Measurements from ENCODE around the gene DEPDC1B.
"Not testable (repeated sequence)": the region's sequence is repeated elsewhere in the genome, so short reads cannot be mapped to it uniquely, and the experiment has no call there.

The DEPDC1B gene

DNA sequence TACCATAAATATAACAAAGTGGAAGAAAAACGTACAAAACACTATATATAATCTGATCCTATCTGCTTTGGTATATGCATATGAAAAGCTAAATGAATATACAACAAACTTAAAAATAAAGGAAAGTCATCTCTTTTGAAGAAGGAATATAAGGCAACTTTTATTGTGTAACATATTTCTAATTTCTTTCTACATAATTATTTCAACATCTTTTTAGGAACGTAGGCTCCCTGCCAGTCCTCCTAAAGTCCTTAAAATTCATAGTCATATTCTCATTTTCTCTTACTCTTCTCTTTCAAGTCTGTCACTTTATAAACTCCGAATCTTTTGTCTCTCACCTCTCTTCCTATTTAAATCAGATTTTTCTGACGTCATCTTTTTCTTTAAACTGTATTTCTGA, 9.6 kb downstream of the DEPDC1B start:
- no peak for DNase-seq

DNA sequence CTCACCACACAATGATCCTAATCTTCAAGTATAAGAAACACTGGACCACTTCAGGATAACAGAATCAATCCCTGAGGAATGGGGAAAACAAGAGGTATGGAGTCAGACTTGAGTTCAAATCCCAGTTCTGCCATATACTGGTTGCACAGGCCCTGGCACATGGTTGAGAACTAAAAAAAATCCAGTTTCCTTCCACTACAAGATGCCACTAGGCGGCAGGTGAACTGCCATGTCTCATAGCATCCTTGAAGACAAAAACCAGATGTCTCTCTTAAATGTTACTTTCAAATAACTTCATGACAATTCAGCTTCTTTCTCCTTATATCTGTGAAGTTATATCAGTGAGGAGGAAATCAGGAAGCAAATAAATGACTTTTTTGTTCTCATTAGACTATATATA, 11.0 kb downstream of the DEPDC1B start:
- no peak for DNase-seq

DNA sequence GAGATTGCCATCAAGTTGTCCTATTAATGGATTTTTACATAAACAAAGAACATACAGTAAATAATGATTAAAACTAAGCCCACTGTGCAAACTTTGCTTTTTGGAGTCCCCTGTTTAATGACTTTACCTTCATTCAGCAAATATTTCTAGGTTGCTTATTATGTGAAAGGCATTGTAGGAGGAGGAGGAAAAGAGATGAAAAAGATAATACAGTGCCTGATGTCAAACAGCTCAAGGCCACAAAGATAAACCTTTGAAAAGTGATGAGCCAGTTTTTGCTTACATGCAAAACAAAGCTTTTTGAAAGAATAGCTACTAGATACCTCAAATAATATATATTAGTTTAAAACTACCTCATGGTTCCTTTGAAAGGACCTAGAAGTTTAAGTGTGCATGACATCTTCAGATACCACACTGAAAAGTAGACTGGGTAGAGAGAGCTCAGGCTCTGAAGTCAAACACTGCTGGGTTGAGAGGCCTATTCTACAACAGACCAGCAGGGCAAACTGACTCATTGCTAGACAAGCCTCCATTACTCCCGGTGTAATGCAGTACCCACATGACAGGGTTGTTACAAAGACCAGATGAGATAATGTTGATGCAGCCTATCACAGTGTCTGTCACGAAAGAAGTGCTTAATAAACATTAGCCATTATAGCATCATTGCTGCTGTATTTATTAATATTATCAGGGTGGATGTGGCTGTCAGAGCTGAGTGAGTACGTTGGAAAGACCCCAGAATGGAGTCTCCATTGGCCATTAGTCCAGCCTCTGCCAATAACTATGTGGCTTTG, 11.8 kb downstream of the DEPDC1B start:
- DNase-seq, result no peak

DNA sequence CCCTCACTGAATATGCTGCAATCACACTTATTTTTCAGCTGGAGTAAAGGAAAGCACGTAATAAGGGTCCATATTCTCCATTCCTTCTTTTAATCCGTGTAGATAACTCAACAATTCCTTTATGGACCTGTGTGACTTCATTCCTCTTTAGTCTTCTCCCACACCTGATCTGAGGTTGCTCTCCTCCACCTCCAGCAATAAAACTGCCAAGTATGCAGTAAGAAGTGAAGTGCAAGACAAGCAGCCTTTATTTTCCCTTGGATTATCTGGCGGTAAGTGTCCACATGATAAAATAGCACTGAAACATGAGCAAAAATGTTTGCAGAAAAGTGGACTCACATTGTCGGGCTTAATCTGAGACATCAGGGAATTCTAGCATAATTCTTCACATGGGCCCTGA, 13.8 kb downstream of the DEPDC1B start:
- DNase-seq, result no peak

DNA sequence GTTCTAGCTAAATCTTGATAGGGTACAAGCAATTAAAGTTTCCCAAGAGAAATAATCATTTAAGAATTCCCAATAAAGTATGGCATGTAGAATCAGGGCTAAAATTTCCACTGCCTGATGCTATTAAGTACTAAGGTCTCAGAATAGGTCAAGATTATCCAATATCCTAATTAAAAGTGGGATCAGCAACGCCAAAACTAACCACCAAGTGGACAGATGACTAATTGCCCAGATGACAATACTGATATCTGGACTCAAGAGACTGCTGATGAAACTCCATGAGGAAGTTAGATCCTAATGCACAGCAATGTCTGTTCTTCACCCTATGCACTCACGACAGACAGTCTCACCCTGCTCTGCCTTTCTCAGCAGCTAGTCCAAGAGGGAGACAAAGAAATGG, 14.3 kb downstream of the DEPDC1B start:
- DNase-seq, result no peak

DNA sequence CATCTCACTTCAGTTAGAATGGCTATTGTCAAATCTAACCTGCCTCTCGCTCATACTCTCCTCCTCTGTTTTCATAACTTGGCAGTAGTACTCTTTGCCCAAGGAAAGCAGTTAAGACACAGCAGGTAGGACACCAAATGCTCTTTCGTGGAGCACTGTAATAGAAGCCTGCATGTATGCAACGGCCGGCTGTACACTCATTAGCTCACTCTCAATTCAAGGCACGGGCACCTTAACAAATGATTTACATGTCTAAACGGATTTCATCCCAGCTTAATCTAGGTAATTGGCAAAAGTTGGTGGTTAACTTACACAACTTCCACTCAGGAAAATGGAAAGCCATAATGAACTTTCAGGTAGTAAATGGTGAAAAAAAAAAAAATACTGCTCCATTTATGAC, 14.9 kb downstream of the DEPDC1B start:
- no peak for DNase-seq

DNA sequence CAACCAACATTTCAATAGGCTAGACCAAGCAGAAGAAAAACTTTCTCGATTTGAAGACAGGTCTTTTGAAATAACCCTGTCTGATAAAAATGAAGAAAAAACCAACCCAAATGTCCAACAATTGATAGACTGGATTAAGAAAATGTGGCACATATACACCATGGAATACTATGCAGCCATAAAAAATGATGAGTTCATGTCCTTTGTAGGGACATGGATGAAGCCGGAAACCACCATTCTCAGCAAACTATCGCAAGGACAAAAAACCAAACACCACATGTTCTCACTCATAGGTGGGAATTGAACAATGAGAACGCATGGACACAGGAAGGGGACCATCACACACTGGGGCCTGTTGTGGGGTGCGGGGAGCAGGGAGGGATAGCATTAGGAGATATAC, 18.0 kb downstream of the DEPDC1B start:
- not testable (repeated sequence) for DNase-seq

DNA sequence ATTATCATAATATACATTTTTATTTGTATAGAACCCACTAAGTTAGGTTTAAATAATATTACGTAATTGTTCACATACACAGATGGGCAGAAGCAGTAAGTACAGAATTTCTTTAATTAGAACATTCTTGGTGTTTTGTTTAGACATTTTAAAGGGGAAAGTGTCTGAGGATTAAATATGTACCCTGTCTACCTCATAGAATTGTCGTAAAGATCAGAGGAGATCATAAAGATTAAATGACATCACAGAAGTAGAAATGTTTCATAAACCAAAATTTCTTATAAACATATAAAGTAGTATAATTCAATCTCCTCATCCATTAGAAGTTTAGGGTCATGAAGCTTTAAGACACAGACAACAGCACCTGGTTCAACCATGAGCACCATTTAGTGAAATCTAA, 20.1 kb downstream of the DEPDC1B start:
- DNase-seq, result no peak

DNA sequence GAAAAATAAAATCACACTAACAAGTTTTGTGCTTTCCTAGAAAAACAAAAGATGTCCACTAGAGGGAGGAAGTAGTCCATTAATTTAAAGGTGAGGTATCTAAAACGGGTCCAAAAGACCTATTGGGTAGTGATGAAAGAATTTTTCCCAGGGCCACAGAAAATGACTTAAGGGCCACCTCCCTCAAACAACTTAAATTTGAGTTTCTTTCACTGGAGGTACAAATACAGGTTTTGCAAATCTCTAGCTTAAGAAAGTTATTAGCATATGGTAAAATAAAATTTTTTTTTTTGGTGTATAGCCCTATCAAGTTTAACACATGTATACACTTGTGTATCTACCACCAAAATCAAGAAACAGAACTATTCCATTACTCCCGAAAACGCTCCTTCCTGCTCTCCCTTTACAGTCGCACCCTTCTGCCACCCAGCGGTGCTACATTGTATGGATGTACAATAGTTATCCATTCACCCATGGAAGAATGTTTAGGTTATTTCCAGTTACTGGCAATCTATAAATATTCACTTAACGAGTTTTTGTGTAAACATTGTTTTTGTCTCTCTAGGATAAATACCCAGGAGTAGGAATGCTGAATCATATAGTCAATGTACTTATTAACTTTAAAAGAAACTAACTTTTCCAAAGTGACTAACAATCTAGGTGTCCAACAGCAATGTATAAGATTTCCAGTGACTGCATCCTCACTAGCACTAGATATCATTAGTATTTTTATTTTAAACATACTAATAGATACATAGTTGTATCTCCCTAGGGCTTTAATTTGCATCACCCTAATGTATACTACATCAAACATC, 21.9 kb downstream of the DEPDC1B start:
- no peak for DNase-seq

DNA sequence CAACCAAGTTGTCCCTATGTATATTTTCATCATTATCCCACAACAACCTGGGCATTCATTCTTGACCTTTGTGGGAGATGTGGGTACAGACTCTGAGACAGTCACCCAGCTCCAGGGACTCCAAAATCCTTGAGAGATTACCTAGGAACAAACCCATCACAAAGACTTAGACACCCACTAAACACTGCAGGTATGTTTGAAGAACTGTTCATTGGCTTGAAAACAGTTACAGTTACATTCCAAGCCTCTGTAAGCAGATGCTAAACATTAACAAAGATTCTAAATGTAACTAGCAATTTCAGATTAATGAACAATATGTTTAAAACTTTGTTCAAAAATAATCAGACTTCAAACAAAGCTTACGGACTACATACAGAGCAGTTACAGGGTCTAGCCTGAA, 24.7 kb downstream of the DEPDC1B start:
- DNase-seq, result no peak

DNA sequence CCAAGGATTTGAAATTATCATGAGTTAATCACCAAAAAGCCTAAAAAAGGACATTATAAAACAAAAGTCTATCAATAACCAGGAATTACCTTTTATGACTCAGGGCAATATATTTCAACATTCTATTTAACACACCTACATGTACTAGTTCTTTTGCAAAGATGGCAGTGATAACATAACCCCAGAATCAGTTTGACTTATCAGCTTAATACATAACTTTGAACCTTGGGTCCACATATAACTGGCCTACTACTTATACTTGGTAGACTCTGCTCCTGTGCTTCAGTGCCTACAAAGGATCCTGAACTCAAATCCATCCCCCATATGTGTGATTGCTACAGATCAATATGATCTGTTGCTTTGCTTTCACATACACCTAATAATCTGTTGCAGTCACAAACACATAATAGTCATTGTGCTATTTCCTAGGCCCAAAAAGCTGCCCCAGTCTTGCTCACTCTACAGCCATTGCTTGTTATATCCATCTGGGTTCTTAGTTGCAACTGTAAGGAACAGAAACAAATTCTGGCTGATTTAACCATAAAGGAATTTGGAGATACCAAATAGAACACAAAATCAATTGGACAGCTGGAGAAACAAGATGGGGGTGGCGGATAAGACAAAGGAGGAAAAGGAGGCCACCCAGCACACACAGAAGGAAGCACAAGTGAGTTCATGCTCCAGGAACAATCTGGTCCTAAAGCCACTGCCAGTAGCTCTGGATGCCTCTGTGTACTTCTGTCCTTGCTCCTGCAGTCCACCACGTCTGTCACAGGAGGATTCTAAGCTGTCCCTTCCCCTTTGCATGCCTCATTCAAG, 25.5 kb downstream of the DEPDC1B start:
- no peak for DNase-seq

DNA sequence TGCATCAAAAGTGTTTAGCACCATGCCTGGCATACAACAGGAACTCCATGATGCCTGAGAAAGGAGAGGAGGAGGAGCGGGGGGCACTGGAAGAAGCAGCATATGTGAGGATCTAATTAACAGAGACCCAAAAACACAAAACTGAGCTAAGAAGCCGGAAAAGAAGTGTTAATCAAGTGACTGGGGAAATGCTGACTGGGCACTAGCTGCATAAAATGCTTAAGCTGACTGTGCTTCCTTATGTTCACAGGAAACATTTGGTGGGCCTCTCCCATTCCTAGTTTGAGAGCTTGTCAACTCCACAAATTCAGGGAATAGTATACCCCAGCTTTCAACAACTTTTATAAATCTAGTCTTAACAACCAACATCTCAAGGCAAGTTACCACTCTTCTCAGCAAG, 26.6 kb downstream of the DEPDC1B start:
- no peak for DNase-seq

DNA sequence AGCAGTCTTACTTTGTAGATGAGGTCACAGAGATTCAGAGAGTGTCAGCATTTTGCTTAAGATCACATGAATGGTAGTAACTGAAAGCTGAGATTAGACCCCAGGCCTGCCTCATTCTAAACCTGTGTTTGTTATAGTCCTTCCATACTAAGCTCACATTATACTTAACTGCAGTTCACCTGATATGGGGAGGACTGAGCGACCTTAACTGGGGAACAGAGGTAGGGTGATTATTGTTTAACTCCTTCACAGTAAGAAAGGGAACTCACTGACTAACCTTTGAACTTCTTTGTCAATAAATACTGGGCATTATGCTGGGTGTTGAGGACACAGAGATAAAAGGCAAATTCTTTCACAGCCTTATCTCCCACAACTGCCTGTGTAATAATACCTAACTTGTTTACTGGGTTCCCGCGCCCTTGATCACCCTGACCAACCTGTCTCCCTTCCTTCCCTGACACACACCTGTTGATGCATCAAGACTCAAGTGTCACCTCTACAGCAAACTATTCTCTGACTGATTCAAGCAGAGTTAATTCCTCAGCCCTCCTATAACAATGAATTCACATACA, 27.2 kb downstream of the DEPDC1B start:
- no peak for DNase-seq

DNA sequence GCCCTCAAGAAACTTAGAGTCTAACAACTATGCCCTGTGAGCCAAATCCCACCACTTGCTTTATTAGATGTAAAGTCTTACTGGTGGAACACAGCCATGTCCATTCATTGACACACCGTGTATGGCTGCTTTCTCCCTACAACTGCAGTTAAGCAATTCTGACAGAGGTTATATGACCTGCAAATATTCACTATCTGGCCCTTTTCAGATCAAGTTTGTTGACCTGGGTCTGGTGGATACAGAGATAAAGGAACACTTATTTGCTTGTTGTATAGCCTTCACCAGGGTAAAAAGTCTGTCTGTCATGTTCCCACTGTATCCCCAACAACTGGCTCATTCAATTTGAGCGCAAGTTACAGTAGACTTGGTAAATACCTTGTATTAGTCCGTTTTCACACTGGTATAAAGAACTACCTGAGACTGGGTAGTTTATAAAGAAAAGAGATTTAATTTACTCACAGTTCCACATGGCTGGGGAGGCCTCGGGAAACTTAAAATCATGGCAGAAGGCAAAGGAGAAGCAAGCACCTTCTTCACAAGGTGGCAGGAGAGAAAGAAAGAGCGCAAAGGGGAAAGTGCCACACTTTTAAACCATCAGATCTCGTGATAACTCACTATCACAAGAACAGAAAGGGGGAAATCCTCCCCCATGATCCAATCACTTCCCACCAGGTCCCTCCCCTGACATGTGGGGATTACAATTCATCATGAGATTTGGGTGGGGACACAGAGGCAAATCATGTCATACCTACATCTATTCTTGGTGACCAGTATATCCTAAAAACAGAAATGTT, 27.9 kb downstream of the DEPDC1B start:
- no peak for DNase-seq

DNA sequence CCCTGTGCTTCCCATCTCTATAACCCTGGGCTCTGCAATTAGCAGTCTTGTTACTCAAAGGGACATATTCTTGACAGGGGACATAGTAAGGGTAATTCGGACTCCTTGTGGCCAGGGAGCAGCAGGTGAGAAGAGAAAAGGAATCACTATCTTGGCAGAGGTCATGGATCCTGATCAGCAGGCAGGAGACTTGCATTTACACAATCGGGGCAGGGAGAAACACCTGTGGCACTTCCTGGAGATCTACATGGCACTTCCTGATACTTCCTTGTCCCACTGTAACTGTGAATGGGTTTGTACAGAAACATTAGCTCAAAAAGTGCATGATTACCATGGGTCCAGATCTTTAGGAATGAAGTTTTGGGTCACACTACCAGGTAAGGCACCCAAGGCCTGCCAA, 29.2 kb downstream of the DEPDC1B start:
- no peak for DNase-seq

DNA sequence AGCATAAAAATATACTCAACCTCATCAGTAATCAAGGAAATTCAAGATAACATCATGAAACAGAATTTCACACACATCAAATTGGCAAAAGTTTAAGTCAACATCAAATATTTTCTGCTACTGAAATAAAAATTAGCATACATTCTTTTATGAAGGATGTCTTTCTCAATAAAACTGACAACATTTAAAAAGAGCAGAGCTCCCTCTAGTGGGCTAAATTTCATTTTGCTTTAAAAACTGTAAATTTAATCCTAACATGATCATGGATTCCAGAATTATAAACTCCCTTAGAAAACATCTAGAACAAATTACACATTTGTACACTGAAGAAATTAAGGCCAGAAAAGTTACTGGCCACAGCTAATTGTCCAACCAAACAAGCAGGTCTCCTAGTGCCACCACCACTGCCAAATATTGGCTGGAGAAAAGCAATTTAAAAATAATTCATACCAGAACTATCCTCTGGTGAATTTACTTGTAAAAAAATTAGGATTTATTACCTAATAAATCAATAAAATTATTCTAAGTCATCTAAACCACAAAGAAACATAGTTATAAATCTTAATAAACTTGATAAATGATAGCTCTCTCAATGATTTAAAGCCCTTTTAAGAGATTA, 31.2 kb downstream of the DEPDC1B start:
- DNase-seq, result no peak

DNA sequence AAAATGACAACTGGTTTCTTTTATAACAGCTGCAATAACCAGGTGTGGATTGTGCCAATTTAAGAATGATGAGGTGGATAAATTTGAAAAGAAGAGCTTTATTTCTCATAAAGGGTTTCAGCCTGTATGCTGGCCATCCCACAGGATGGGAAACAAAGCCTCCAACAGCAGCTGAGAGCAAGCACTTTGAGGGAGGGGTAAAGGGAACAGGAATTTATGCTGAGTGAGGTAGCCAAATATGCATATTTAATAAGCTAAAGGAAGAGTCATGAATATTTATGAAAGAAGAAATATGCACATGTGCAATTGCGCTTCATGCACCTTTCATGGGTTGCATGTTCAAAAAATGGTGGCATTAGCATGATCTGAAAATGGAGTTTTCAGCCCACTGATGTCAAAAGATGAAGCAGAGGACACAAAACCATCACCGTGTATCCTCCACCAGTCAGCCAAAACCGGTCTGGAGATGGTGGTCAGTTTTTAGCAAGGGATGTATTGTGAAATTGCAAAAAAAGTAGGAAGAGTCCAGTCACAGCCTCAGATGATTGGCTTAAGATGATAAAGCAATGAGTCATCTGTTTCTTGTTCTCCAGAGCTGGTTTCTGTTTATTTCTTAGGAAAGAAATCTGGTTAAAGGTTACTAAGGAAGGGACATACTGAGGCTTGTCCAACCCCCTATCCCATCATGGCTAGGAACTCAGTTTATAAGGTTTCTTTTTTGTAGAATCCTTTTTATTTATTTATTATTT, 47.9 kb downstream of the DEPDC1B start:
- no peak for DNase-seq

DNA sequence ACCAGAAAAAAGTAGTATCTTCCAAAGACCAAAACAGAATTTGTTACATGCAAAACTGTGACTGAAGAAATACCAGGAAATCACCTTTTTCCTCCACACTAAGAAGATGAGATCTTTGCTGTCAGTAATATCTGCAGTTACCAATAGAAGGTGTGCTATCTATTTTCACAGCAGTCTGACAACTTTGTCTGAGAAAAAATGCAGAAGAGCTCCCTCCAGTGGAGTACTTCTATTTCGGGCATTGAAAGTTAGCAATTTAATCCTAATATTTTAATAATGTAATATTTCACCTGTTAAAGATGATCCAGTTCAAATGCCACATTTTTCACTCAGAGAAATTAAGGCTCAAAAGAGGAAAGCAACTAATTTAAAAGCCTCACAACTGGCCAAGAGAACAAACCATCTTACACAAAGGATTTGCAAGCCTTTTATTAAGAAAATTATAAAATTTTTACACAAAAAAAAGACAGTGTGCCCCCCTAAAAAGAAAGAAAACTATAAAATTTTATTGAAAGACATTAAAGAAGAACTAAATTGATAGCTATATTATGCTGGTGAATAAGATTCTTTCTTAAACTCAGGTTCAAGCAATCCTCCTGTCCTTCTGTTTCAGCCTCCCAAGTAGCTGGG, 50.6 kb downstream of the DEPDC1B start:
- DNase-seq, result no peak

DNA sequence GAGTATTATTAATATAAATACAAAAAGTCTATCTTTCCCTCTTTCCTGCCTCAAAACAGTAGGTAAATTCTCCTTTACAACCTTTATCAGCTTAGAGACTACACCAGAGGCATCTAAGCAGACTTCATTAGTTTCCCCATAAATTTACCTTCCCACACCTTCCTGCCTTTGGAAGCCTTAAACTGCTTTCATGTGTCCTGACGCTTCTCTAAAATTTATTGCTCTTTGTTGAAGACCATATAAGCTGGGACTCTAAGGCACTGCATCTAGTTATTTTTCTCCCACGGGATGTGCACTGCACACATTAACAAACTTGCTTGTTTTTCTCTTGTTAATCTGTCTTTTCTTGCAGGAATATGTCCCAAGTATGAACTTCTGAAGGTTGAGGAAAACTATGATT, 51.8 kb downstream of the DEPDC1B start:
- no peak for DNase-seq

DNA sequence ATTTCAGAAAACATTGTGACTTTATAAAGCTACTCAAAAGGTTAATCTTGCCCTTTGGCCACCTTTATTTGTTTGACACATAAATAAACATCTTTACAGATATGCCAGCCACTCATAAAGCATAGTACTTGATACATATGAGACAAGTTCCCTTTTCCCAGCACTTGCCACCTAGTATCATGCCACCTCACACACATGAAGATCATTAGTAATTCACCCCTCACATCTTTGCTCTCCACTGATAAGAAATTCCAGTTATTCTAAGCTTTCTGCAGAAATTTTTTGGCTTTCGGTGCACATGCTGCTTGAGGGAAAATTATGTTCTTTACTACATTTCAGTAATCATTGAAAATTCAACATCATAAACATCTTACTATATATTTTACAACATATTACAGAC, 59.1 kb downstream of the DEPDC1B start:
- DNase-seq, result no peak

DNA sequence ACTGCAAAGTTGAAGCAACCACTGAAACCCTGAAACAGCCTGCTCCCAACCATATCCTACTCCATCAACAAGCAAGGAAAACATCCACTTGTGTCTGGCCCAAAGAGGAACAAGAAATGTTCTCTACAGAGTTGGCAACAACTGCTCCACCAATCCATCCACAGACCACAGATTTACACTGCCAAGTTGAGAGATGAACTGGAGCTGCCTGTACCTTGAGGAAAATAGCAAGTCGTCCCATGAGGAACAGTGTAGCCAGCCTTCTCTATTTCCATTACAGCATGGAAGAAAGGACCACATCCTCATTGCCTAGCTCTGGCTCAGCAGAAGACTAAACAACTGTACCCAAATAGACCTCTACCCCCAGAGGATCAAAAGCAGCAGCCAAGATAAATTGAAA, 60.4 kb downstream of the DEPDC1B start:
- DNase-seq, result no peak

Data from GOT3 (cell line).